Right renal pelvis (tissue), 4 donors: ENCODE results near the gene SZT2. TPM values are rescaled to one million over a fixed set of nuclear protein-coding genes. Genes with fewer than 3 reads are reported as not detected.

ENCODE experiments used
- DNase-seq, 4 donors: peaks; one replicate each; pipeline ENCODE4 v3.0.0-alpha.2; 2013; ENCODE audit warnings: low read depth in 4 of 4, low spot score in 3 of 4, missing footprints in 1 of 4
- polyA plus RNA-seq, 4 donors: library from polyadenylated mRNA; unstranded; fragments of 120-200 nt; gene quantifications; one replicate each; pipeline ENCODE4 v1.2.1, GENCODE V29; 2013; ENCODE audit not compliant: insufficient read length in 4 of 4

The SZT2 gene
- polyA plus RNA-seq, 4 donors: 17.8 to 22.7 (median 20.2) TPM

GRCh38 chr1:43439781-43440180, 50.1 kb downstream of the SZT2 start:
- DNase-seq: no peak

- no peak for DNase-seq
Observed at GRCh38 chr1:43440358-43440757, 50.7 kb downstream of the SZT2 start.

- no peak for DNase-seq
Observed at GRCh38 chr1:43441166-43441893, 51.6 kb downstream of the SZT2 start.

- DNase-seq: no peak
Observed at GRCh38 chr1:43441894-43442637, 52.4 kb downstream of the SZT2 start.

GRCh38 chr1:43442756-43443155, 53.1 kb downstream of the SZT2 start:
- no peak for DNase-seq

GRCh38 chr1:43443197-43443946, 53.7 kb downstream of the SZT2 start:
- DNase-seq: no peak

GRCh38 chr1:43444151-43444828, 54.6 kb downstream of the SZT2 start:
- DNase-seq: no peak

GRCh38 chr1:43444836-43445235, 55.1 kb downstream of the SZT2 start:
- no peak for DNase-seq

- DNase-seq: no peak
Observed at GRCh38 chr1:43445606-43446387, 56.1 kb downstream of the SZT2 start.

GRCh38 chr1:43446388-43446740, 56.7 kb downstream of the SZT2 start:
- no peak for DNase-seq

- DNase-seq: no peak
Observed at GRCh38 chr1:43446881-43447835, 57.5 kb downstream of the SZT2 start.

GRCh38 chr1:43447891-43448708, 58.4 kb downstream of the SZT2 start:
- DNase-seq: no peak

- DNase-seq: no peak
Observed at GRCh38 chr1:43448955-43449707, 59.4 kb downstream of the SZT2 start.

GRCh38 chr1:43449708-43450069, 60.0 kb downstream of the SZT2 start:
- DNase-seq: no peak

- no peak for DNase-seq
Observed at GRCh38 chr1:43450251-43450941, 60.7 kb downstream of the SZT2 start.

- DNase-seq: no peak
Observed at GRCh38 chr1:43451157-43451591, 61.5 kb downstream of the SZT2 start.
